ENCODE results near the gene SYCP1.
"Not testable (repeated sequence)": the region's sequence is repeated elsewhere in the genome, so short reads cannot be mapped to it uniquely, and the experiment has no call there.

The SYCP1 gene, protein sequence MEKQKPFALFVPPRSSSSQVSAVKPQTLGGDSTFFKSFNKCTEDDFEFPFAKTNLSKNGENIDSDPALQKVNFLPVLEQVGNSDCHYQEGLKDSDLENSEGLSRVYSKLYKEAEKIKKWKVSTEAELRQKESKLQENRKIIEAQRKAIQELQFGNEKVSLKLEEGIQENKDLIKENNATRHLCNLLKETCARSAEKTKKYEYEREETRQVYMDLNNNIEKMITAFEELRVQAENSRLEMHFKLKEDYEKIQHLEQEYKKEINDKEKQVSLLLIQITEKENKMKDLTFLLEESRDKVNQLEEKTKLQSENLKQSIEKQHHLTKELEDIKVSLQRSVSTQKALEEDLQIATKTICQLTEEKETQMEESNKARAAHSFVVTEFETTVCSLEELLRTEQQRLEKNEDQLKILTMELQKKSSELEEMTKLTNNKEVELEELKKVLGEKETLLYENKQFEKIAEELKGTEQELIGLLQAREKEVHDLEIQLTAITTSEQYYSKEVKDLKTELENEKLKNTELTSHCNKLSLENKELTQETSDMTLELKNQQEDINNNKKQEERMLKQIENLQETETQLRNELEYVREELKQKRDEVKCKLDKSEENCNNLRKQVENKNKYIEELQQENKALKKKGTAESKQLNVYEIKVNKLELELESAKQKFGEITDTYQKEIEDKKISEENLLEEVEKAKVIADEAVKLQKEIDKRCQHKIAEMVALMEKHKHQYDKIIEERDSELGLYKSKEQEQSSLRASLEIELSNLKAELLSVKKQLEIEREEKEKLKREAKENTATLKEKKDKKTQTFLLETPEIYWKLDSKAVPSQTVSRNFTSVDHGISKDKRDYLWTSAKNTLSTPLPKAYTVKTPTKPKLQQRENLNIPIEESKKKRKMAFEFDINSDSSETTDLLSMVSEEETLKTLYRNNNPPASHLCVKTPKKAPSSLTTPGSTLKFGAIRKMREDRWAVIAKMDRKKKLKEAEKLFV

DNA sequence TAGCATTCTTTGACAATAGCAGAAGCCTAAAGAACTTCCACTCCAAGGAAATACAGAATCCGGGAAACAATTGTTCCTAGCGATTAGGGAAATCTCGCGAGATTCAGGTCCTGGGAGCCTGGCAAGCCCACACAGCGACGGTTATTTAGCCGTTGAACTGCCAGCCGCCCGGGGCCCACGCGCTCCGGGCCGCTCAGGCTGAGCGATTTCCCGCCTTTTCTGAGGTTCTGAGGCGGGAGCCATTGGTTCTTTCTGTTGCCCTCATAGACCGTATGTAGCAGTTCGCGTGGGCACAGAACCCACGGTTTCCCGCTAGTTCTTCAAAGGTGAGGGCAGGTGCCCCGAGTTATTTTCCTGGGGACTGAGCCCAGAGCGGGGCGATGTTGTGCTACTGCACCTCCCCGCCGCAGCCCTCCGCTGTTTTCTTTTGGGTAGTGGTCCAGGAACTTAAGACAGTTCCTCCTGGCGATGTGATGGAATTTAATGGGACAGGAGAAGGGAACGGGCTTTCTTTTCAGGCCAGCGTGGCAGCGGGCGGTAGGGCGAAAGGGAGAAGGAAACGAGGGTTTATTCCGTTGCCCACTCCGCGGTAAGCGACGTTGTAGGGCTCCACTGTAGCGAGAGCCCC, at the start of gene SYCP1:
SYCP1 (plus strand) TSS at position 171 of the 628 bp plus-strand sequence. CDS start 602 bp downstream, outside the sequence.
- no peak for DNase-seq (ENCODE audit: low spot score)

DNA sequence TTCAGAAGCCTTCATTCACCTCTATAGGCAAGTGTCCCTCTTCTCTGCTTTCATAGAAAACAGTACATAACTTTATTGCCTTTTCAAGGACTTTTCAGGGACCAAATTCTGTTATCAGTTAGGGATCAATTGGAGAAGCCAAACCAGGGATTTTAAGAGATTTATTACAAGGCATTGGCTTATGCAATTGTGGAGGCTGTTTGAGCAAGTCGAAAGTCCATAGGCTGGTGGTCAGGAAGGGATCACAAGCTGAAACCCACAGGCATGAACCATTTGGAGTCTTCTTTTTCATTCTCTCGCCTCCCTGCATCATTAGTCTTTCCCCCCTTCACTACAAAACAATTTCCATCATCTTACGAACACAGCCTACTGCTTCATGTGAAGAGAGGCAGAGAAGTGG, 34.8 kb upstream of the SYCP1 start:
- DNase-seq (ENCODE audit: low spot score): no peak

DNA sequence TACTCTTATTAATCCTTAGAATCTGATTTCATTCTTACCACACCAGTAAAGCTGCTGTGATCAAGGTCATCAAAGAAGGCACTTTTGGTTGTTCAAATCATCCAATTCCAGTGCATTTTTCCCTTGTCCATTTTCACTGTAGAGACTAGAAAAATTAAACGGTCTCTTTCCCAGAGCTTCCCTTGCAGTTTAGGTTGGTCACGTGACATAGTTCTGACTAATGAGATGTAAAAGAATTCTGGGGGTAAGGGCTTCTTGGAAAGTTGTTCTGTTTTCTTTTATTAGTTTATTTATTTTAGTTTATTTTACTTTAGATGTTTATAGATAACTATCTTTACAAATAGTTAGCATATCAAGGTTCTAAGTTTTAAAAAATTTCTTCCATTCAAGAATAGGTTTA, 34.3 kb upstream of the SYCP1 start:
- DNase-seq (ENCODE audit: low spot score): no peak

DNA sequence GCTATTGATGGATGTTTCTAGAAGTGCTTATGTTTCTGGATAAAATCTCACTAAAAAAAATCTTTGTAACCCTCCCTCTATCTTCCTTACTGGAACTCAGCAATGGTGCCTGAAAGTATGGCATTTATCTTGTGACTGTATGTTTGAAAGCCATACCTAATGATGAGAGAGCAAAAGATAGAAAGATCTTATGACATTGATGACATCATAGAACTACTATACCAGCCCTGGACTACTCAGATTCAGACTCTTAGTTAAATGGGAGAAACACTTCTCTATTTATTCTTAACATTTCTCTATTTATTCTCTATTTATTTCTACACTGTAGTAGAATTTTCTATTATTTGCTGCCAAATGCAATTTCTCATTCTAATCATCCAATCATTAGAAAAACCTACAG, 32.7 kb upstream of the SYCP1 start:
- DNase-seq (ENCODE audit: low spot score): no peak

- DNase-seq (ENCODE audit: low spot score): peak; percentile 6
Observed at GRCh38 chr1:114828251-114828650, 26.4 kb upstream of the SYCP1 start.

DNA sequence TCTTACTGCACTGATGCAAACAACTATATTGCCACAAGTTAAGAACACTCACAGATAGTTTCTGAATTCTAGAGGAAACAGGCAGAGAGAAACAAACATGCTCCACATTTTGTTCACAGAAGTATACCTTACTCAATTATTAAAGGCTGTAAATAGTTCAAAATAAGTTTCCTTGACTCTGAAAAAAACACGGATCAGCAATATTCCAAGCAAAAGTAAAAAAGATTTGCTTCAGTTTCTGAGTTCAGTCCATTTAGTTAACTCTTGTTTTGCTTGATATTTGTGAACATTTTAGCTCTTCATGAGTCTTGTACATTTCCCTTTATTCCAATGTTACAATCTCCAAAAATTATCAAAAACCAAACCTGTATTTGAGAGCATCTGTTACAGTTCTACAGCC, 24.6 kb upstream of the SYCP1 start:
- DNase-seq (ENCODE audit: low spot score): not testable (repeated sequence)

DNA sequence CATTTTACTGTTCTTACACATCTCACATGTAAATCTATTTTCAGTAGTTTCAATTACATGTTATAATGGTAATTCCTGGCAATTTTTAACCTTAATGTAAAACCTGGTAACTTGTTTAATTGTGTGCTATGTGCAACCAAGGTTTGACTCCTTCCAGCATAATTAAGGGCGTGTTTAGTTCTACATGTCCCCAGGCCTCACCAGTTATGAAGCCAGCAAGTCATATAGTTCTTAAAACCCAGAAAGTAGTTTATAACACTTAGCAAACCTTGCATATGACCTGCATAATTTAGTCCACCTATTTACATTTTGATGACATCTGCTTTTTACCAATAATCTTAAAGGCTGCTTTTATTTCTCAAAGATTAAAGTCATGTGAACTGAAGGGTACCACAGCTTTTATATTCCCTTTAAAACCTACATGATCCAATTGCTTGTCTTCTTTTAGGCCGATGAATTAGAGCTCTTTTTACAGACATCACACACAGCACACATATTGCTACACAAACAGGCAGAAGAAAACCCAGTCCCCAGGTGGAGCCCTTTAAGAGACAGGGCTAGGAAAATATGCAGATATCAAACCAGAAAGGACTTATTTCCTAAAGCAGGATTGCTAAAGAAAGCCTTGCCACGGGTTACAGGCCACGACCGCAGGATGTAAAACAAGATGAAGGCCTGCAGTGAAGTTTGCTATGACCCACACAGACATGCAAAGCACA, 23.2 kb upstream of the SYCP1 start:
- no peak for DNase-seq (ENCODE audit: low spot score)

- DNase-seq (ENCODE audit: low spot score): no peak
Observed at GRCh38 chr1:114832057-114832456, 22.6 kb upstream of the SYCP1 start.

GRCh38 chr1:114833421-114833820, 21.2 kb upstream of the SYCP1 start:
- DNase-seq (ENCODE audit: low spot score): peak; percentile 15

GRCh38 chr1:114844270-114844669, 10.4 kb upstream of the SYCP1 start:
- DNase-seq (ENCODE audit: low spot score): no peak

DNA sequence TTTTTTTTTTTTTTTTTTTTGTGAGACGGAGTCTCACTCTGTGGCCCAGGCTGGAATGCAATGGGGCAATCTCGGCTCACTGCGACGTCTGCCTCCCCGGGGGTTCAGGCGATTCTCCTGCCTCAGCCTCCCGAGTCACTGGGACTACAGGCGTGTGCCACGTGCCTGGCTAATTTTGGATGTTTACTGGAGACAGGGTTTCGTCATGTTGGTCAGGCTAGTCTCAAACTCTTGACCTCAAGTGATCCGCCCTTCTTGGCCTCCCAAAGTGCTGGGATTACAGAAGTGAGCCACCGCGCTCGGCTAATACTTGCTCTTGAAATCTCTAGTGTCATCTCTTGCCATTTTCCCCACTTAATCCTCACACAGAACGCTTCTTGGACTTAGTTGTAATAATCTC, 1.1 kb upstream of the SYCP1 start:
- no peak for DNase-seq (ENCODE audit: low spot score)

DNA sequence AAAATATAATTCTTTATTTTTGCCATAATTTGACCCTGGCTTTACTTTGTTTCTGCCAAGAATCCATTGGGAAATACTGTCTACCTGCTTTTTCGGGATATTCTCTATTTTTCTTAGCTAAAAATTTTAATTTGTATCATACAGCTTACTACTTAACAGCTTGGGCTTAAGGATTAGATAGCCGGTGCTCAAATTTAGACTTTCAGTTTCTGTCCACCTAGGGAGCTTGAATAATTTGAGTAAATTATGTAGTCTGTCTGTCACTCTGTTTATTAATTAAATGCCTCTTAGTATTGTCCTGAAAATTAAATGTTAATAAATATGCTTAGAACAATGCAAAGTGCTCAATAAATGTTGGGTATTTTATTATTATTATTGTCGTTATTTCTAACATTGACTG, 6.7 kb downstream of the SYCP1 start:
- DNase-seq (ENCODE audit: low spot score): no peak

DNA sequence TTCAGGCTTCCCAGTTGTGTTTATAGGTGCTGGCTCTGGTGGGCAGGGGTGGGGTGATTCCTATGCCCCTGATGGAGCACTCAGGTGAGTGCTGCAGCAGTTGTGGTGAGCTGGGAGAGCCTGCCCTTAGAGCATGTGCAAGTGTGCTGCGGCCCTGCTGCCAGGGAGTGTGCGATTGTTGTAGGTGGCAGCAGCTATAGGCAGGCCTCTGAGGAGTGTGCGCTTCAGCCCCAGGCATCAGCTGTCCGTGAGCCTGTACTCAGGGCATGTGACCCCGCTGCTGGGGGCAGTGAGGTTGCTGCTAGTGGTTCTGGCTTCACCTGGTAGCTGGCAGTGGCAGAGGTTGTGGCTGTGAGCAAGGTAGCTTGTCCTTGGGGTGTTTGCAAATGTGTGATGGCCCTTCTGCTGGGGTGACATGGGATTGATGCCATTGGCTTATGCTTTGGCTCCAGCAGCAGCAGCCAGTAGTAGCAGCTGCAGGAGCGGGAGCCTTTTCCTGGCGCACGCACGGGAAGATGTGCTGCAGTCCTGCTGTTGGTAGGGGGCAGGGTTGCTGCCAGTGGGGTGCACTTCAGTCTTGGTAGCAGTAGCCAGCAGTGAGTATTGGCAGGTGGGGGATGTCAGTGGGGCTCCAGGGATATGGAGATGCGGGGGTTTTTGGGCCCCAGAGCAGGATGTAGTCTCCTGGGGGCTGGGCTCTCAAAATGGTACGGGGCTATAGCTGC, 37.7 kb downstream of the SYCP1 start:
- no peak for DNase-seq (ENCODE audit: low spot score)

- DNase-seq (ENCODE audit: low spot score): no peak
Observed at GRCh38 chr1:114896795-114897194, 42.1 kb downstream of the SYCP1 start.

- no peak for DNase-seq (ENCODE audit: low spot score)
Observed at GRCh38 chr1:114901814-114902213, 47.2 kb downstream of the SYCP1 start.

DNA sequence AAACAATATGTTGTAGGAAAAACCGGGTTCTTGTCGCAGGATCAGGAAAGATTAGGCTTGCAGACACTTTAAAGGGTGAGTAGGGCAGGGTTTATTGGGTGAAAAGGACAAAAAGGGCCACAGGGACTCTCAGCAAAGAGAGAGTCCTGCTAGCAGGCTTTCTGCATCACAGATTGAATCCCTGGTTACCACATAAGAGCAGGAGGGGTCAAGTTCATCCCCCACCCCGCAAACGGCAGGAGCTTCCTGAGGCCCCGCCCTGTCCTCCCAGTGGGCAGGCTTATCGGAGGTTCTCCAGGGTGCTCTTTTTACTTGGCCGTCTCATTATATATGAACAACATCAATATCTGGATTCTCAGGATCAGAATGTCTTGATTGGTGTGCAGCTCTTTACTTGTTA, 47.7 kb downstream of the SYCP1 start:
- no peak for DNase-seq (ENCODE audit: low spot score)

GRCh38 chr1:114903480-114903879, 48.8 kb downstream of the SYCP1 start:
- DNase-seq (ENCODE audit: low spot score): no peak

- DNase-seq (ENCODE audit: low spot score): not testable (repeated sequence)
Observed at GRCh38 chr1:114915720-114916119, 61.1 kb downstream of the SYCP1 start.

GRCh38 chr1:114926607-114927006, 71.9 kb downstream of the SYCP1 start:
- DNase-seq (ENCODE audit: low spot score): no peak

GRCh38 chr1:114927401-114927800, 72.7 kb downstream of the SYCP1 start:
- DNase-seq (ENCODE audit: low spot score): no peak

DNA sequence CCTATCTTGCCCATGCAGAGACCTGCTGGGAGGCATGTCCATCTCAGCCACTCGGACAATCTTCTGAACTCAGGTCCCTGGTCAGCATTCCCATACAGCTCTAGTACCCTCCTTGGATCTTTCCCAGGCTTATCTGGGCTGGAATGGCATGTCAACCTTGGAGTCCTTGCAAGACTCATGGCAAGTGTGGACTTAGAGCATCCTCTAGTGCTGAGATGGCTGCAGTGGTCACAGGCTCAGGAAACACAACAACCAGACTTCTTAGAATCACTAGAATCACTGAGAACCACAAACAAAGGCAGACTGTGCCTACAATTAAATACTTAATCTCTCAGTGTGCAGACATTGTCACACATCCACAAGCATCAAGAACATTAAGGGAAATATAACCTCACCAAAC, 101.9 kb downstream of the SYCP1 start:
- DNase-seq (ENCODE audit: low spot score): no peak
